Tibial nerve (tissue), 4 donors: Measurements from ENCODE around the gene TMEM129.

Source experiments
- EP300 ChIP-seq, 2 donors: sonication (generic); formaldehyde crosslinking; IDR thresholded peaks; one replicate each; pipeline ENCODE4 v1.6.1; 2017; ENCODE audit warnings: antibody characterized with exemption in 2 of 2, mild to moderate bottlenecking in 1 of 2
- POLR2A ChIP-seq, 2 donors: fragments of 450-650 bp; IDR thresholded peaks; one replicate each; pipeline ENCODE4 v1.6.1; 2017; ENCODE audit warnings: antibody characterized with exemption in 2 of 2, mild to moderate bottlenecking in 2 of 2, moderate library complexity in 2 of 2
- TF ChIP-seq, protein P1 (sequence below), 5 experiments: fragments of 200-600 bp in 3 of 5; fragments of 450-650 bp in 2 of 5; sonication (generic) in 3 of 5; IDR thresholded peaks; one replicate each; pipeline ENCODE4 v1.5.1; 2016 to 2019; ENCODE audit warnings: antibody characterized with exemption in 5 of 5, mild to moderate bottlenecking in 3 of 5, moderate library complexity in 2 of 5

DNA sequence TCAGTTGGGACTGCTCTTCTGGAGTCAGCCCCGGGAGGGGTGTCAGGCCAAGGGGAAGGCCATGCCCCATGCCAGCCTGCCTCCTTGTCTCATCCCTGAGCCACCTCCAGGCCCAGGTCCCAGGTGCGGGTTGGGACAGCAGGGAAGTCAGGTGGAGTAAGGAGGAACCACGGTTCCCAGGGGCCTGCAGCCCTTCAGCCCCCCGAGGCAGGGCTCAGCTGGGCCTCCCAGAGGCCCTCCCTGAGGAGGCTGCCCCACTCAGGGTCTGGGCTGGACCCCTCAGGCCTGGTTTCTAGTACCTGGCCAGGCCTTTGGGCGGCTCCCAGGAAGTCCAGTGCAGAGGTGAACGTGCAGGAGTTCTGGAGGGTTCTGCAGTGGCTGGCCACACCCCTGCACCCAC, 48.6 kb upstream of the TMEM129 start:
- TF ChIP-seq POLR2A (IDR thresholded peaks at IDR 0.05) (no peak), EP300 (IDR thresholded peaks at IDR 0.05) (no peak)
- TF ChIP-seq, protein P1, sequence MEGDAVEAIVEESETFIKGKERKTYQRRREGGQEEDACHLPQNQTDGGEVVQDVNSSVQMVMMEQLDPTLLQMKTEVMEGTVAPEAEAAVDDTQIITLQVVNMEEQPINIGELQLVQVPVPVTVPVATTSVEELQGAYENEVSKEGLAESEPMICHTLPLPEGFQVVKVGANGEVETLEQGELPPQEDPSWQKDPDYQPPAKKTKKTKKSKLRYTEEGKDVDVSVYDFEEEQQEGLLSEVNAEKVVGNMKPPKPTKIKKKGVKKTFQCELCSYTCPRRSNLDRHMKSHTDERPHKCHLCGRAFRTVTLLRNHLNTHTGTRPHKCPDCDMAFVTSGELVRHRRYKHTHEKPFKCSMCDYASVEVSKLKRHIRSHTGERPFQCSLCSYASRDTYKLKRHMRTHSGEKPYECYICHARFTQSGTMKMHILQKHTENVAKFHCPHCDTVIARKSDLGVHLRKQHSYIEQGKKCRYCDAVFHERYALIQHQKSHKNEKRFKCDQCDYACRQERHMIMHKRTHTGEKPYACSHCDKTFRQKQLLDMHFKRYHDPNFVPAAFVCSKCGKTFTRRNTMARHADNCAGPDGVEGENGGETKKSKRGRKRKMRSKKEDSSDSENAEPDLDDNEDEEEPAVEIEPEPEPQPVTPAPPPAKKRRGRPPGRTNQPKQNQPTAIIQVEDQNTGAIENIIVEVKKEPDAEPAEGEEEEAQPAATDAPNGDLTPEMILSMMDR (IDR thresholded peaks at IDR 0.05) = no peak
